Stomach (tissue), 4 donors: ENCODE results near the gene MIER1.

Experiments used
- POLR2A ChIP-seq, 4 donors: fragments of 450-650 bp; IDR thresholded peaks; one replicate each; pipeline ENCODE4 v1.6.1; 2016; ENCODE audit warnings: antibody characterized with exemption in 4 of 4, control low read depth in 2 of 4, mild to moderate bottlenecking in 1 of 4, moderate library complexity in 1 of 4
- TF ChIP-seq, protein P1 (sequence below), 7 experiments: fragments of 450-650 bp in 4 of 7; fragments of 200-600 bp in 3 of 7; sonication (generic) in 3 of 7; IDR thresholded peaks; one replicate each; pipeline ENCODE4 v1.5.1; 2016 to 2019; ENCODE audit warnings: antibody characterized with exemption in 7 of 7, control low read depth in 2 of 7, mild to moderate bottlenecking in 1 of 7

DNA sequence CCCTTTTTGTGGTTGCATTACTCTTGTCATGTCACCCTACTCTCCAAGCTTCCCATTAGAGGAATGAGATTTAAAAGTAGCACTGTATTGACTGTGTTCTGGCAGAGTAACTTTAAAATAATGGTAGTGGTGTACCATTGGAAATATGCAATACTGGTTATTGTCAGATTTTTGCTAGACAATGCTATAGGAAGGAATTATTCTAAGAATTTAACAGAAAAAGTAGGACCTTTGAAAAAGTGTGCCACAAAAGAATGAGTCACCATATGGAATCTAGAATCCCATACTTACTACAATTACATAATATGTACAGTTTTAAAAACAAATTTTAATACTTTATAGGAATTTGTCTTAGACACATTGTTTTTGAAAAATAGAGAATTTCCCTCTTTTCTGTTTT, 13.8 kb downstream of the MIER1 start:
- no peak for TF ChIP-seq POLR2A (IDR thresholded peaks at IDR 0.05)
- TF ChIP-seq, protein P1, sequence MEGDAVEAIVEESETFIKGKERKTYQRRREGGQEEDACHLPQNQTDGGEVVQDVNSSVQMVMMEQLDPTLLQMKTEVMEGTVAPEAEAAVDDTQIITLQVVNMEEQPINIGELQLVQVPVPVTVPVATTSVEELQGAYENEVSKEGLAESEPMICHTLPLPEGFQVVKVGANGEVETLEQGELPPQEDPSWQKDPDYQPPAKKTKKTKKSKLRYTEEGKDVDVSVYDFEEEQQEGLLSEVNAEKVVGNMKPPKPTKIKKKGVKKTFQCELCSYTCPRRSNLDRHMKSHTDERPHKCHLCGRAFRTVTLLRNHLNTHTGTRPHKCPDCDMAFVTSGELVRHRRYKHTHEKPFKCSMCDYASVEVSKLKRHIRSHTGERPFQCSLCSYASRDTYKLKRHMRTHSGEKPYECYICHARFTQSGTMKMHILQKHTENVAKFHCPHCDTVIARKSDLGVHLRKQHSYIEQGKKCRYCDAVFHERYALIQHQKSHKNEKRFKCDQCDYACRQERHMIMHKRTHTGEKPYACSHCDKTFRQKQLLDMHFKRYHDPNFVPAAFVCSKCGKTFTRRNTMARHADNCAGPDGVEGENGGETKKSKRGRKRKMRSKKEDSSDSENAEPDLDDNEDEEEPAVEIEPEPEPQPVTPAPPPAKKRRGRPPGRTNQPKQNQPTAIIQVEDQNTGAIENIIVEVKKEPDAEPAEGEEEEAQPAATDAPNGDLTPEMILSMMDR (IDR thresholded peaks at IDR 0.05): no peak
